OCI-LY1 (cell line): ENCODE measurements around the gene SIRT5.

ENCODE experiments used
- H2AFZ ChIP-seq: fragments of 200-600 bp; sonication (generic), shearing (Covaris generic); 2 replicates; pipeline ENCODE4 v1.6.0; 2014; ENCODE audit warnings: antibody characterized with exemption, mild to moderate bottlenecking, low read length
- H3F3A ChIP-seq: fragments of 200-600 bp; sonication (generic), shearing (Covaris generic); 2 replicates; pipeline ENCODE4 v1.6.0; 2014; ENCODE audit warnings: mild to moderate bottlenecking, antibody characterized with exemption, low read length, moderate library complexity; ENCODE audit not compliant: insufficient read depth
- H3K27ac ChIP-seq: fragments of 200-600 bp; sonication (generic); 2 replicates; pipeline ENCODE4 v1.5.1; 2014; ENCODE audit warnings: low read length, mixed run types, mild to moderate bottlenecking, low read depth; ENCODE audit not compliant: poor library complexity, severe bottlenecking
- H3K27me3 ChIP-seq: fragments of 200-600 bp; sonication (generic); 2 replicates; pipeline ENCODE4 v1.6.0; 2014; ENCODE audit warnings: antibody characterized with exemption, mild to moderate bottlenecking, low read length, moderate library complexity; ENCODE audit not compliant: insufficient read depth
- H3K36me3 ChIP-seq: fragments of 200-600 bp; sonication (generic); 2 replicates; pipeline ENCODE4 v1.6.1; 2014; ENCODE audit warnings: mild to moderate bottlenecking, antibody characterized with exemption, low read length, moderate library complexity, mixed read lengths; ENCODE audit not compliant: insufficient read depth
- H3K4me1 ChIP-seq: fragments of 200-600 bp; sonication (generic); 2 replicates; pipeline ENCODE4 v1.5.1; 2014; ENCODE audit warnings: mild to moderate bottlenecking, low read length, moderate library complexity; ENCODE audit not compliant: insufficient read depth, severe bottlenecking
- H3K4me2 ChIP-seq: fragments of 200-600 bp; sonication (generic), shearing (Covaris generic); 2 replicates; pipeline ENCODE4 v1.6.1; 2014; ENCODE audit warnings: low read length
- H3K4me3 ChIP-seq: fragments of 200-600 bp; sonication (generic); 2 replicates; pipeline ENCODE4 v1.5.1; 2014; ENCODE audit warnings: low read length, low read depth, mild to moderate bottlenecking, mixed read lengths; ENCODE audit not compliant: poor library complexity, severe bottlenecking
- H3K79me2 ChIP-seq: fragments of 200-600 bp; shearing (Covaris generic); 2 replicates; pipeline ENCODE4 v1.6.1; 2016; ENCODE audit warnings: mixed run types, low read length, mixed read lengths; ENCODE audit not compliant: insufficient read depth
- H3K9ac ChIP-seq: fragments of 200-600 bp; sonication (generic), shearing (Covaris generic); 2 replicates; pipeline ENCODE4 v1.6.1; 2014; ENCODE audit warnings: mild to moderate bottlenecking, low read length, mixed read lengths
- H3K9me2 ChIP-seq: fragments of 200-600 bp; sonication (generic), shearing (Covaris generic); 2 replicates; pipeline ENCODE4 v1.6.1; 2014; ENCODE audit warnings: low read depth, mild to moderate bottlenecking, low read length, mixed read lengths
- H3K9me3 ChIP-seq: fragments of 200-600 bp; shearing (Covaris generic); 2 replicates; pipeline ENCODE4 v1.6.1; 2014; ENCODE audit warnings: low read length, mixed read lengths
- H4K20me1 ChIP-seq: fragments of 200-600 bp; sonication (generic), shearing (Covaris generic); 2 replicates; pipeline ENCODE4 v1.6.0; 2016; ENCODE audit warnings: mild to moderate bottlenecking, low read length; ENCODE audit not compliant: insufficient read depth
- CTCF ChIP-seq: fragments of 200-600 bp; sonication (generic), shearing (Covaris generic); IDR thresholded peaks from 2 replicates; pipeline ENCODE4 v1.5.1; 2017; ENCODE audit warnings: mild to moderate bottlenecking, antibody characterized with exemption, low read length, moderate library complexity, mixed read lengths
- EZH2 ChIP-seq: fragments of 200-600 bp; sonication (generic), shearing (Covaris generic); IDR thresholded peaks from 2 replicates; pipeline ENCODE4 v1.8.0; 2017; ENCODE audit warnings: borderline replicate concordance, mixed run types, mild to moderate bottlenecking, antibody characterized with exemption, low read length, moderate library complexity, mixed read lengths

The SIRT5 gene

GRCh38 chr6:13579911-13580310 is 5.5 kb downstream of the SIRT5 start:
- Histone ChIP-seq H3K36me3 (peaks cover 34% of the 10 kb centered on the region), H3F3A (no peaks in the 10 kb centered on the region), H3K9ac (no peak overlapping the region), H3K4me3 (no peak overlapping the region), H3K9me3 (no peaks in the 10 kb centered on the region), H3K27ac (no peak overlapping the region), H3K9me2 (no peaks in the 10 kb centered on the region), H3K4me1 (peaks cover 9% of the 10 kb centered on the region), H3K4me2 (no peak overlapping the region), H3K27me3 (no peaks in the 10 kb centered on the region), H3K79me2 (no peaks in the 10 kb centered on the region), H2AFZ (no peak overlapping the region), H4K20me1 (no peaks in the 10 kb centered on the region)
- no peak for TF ChIP-seq CTCF
- TF ChIP-seq EZH2, result no peak

GRCh38 chr6:13581700-13582229 is 7.4 kb downstream of the SIRT5 start:
- Histone ChIP-seq H3K79me2 (no peaks in the 10 kb centered on the region), H3K4me1 (no peaks in the 10 kb centered on the region), H3K4me3 (no peak overlapping the region), H3K9me3 (no peaks in the 10 kb centered on the region), H3K4me2 (no peak overlapping the region), H3K36me3 (peaks cover 35% of the 10 kb centered on the region), H3K27ac (no peak overlapping the region), H3K9ac (no peak overlapping the region), H3K9me2 (no peaks in the 10 kb centered on the region), H2AFZ (no peak overlapping the region), H3F3A (no peaks in the 10 kb centered on the region), H4K20me1 (no peaks in the 10 kb centered on the region), H3K27me3 (no peaks in the 10 kb centered on the region)
- TF ChIP-seq EZH2, result no peak
- no peak for TF ChIP-seq CTCF

- Histone ChIP-seq H3K9me3 (no peaks in the 10 kb centered on the region), H3K9me2 (no peaks in the 10 kb centered on the region), H3F3A (no peaks in the 10 kb centered on the region), H3K36me3 (peaks cover 46% of the 10 kb centered on the region), H3K27ac (no peak overlapping the region), H4K20me1 (no peaks in the 10 kb centered on the region), H3K27me3 (no peaks in the 10 kb centered on the region), H3K4me3 (no peak overlapping the region), H3K4me1 (no peaks in the 10 kb centered on the region), H3K79me2 (no peaks in the 10 kb centered on the region), H2AFZ (no peak overlapping the region), H3K4me2 (no peak overlapping the region), H3K9ac (no peak overlapping the region)
- TF ChIP-seq EZH2, result no peak
- no peak for TF ChIP-seq CTCF
Measured at GRCh38 chr6:13586603-13587542, 12.5 kb downstream of the SIRT5 start.
